Measurements from ENCODE around the gene INPP5D.
"Not testable (repeated sequence)": the region's sequence is repeated elsewhere in the genome, so short reads cannot be mapped to it uniquely, and the experiment has no call there.

Gene INPP5D

DNA sequence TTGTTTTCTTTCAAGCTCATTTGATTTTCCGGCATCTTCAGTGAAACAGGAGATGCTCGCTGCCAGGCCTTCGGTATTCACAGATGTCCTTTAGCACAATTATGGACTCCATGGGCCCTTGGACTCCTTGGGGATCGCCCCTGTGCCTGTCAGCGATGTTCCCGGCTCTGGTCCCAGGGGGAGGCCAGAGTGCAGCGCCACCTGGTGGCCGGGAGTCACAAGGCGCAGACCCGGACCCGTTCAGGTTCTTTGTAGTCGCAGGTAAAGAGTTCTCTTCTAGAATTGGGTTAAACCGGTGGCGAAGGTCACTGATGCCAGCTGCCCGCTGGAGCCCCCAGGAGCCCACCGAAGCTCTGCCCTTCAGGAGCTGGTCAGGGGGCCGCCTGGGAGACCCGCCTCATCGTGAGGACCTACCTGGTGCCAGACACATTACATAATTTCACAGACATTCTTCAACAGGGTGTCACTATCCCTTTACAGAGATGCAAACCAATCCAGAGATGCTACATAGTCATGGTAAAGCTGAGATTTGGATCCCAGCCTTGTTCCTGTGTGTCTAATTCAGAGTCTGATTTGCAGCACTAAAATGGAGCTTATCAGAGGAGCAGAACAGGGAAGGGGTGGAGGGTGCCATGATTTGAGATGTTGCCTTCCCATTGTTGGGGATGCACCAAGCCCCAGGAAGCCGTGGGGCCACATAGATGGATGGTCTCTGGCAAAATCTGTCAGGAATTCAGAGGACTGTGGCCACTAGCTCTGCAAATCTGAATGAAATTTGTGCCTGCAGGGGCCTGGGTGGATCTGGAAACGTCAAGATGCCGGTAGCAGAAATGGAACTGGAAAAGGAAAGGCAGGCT, 6.0 kb upstream of the INPP5D start:
- DNase-seq (ENCODE audit: low read depth), result peak; percentile 26

DNA sequence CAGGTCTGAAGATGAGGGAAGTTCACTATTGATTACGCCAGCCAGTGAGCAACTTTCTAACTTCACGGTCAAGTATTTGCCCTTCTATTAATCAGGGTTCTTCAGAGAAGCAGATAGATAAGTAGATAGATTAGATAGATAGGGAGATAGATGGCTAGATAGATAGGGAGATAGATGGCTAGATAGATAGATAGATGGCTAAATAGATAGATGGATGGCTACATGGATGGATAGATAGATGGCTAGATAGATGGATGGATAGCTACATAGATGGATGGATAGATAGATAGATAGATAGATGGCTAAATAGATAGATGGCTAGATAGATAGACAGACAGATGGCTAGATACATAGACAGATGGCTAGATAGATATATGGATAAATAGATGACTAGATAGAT, 4.8 kb upstream of the INPP5D start:
- no peak for DNase-seq (ENCODE audit: low read depth)

DNA sequence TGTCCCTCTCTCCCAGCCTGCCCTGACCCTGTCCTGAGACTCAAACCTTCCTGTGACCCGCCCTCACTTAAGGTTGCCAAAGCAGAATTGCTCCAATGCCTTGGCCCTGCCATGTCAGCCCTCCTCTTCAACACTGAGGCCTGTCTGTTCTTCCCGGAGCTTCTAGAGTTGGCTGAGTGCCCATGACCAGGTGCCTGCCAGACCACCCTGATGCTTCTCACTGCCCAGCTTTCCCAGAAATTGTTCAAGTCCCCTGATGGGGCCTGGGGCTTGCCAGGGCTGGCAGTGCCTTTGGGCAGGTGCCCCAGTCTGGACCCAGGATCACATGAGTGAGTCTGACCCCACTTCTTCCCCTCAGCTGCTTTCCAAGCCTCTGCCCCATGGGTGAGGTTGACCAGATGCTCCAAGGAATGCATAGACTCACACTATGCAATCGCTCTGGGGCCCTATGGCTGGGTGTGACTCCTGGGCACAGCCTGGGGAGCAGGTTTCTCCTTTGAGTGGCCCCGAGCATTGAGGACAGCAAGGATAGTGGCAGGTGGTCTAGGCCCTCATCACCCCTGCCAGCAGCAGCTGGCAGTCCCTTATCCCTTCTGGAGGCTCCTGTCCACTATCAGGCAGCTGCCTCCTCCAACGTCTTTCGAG, 3.1 kb upstream of the INPP5D start:
- DNase-seq (ENCODE audit: low read depth), result no peak

DNA sequence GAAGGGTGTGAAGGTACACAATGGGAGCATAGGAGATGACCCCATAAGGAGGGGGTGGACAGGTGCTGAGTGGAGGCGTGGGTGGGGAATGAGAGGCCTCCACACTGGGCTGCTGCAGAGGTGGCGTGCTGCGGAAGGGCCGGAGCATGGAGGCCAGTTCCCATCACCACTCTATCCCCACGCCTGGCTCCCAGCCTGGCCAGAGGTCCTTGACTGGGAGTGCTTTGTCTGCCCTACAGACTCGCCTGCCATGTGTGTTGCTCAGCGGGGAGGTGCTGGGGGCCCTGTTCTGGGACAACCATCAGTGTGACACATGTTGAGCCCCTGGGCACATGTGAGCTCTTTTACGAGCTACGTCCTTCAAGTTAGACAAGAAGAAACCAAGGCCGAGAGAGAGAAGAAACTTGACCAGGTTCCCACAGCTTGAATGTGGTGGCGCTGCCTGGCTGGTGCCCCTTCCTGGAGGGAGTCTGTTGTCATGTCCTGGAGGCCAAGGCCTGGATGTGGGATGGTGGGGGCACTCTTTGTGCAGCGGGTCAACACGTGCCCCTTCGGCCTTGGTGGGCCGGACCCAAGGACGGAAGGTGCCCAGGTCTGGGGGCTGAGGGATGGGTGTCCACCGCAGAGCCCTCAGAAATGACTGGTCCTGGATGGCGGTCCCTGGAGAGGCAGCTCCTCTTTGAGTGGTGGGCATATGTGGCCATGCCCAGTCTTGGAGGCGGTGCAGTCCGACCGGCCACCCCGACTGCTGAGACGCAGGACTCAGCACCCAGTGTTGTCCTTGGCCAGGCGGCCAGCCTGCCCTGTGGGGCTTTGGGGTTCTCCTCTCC, 1.2 kb upstream of the INPP5D start:
- DNase-seq (ENCODE audit: low read depth), result no peak

DNA sequence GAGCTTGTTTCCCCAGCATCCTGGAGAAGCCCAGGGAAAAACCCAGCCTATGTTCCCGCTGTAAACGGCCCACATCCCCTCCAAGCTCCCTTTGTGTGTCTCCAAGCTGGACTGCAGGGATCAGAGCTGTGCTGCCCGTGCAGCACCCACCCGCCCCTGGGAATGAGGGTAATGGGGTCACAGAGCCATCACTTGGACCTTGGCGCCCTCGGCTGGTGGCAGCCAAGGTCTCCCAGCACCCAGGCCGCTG, 670 bp upstream of the INPP5D start:
- DNase-seq (ENCODE audit: low read depth), result no peak

DNA sequence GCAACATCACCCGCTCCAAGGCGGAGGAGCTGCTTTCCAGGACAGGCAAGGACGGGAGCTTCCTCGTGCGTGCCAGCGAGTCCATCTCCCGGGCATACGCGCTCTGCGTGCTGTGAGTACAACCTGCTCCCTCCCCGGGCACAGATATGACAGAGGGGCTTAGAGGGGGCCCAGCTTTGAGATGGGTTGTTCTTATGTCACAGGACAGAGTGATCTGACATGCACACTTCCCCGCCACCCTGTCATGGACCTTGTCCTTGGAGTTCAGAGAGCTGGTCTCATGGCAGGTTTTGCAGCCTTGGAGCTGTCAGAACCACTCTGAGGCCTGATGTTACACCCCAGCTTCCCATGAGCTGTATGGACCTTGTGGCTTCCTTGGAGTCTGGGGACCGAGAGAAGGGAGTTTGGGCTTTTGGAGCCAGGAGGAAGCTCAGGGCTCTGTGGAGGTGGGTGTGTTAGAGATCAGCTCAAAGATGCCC, 398 bp downstream of the INPP5D start:
- DNase-seq (ENCODE audit: low read depth), result no peak

DNA sequence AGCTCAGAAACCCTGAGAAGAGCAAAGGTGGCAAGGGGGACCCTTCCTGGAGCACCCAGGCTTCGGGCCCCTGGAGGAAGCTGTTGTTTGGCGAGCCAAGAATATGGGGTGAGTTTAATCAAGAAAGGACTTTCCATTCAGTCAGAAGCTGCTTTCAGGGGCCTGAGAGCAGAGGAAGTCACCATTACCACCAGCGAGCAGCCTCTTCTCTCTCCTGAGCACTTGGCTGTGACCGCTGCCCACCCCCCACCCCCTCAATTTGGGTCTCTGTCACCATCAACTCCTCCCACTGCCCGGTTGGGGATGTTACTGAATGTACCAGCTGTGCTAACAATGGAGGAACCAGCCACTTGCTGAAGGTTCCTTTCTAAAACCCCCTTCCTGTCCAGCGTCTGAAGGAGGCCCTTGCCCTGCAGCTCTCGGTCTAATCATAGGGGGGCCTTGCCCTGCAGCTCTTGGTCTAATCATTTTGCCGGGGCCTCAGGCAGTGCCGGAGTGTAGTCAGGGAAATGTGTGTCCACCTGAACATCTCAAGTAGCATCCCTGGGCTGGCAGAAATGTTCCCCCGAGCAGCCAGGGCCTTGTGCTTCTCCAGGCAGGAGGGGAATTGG, 943 bp downstream of the INPP5D start:
- DNase-seq (ENCODE audit: low read depth), result no peak

DNA sequence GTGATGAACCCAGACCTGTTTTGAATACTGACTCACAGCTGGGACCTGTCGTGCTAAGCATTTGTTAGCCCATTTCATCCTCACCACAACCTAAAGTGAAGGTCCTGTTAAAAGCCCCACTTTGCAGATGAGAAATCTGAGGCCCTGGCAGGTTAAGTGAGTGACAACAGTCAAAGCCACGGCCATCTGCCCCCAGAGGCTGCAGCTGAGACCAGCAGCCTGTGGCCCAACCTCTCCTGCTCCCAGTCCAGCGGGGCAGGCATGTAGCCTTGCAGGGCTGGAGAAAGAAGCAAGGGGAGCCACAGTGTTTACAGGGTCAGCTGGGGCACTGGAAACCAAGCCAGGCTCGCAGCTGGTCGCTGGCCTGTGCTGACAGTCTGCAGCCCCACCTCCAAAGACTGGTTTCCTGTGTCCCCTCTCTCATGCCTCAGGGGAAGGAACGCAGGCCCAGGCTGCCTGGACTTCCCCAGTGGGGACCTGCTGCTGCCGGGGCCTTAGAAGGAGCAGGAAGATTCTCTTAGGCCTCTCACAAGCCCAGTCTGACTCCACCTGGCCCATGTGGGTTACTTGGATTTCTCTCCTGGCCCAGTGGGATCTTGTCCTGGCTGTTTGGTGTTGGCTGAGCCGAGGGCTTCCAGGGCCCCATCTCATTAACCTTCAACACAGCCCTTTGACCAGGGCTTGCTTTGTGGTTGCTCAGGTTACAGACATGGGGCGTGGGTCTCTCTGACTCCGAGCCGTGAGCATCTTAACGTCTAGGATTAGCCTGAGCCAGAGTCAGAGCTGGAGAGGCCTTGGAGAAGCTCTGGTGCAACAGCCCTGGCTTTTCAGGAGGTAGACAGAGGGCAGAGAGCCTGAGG, 1.7 kb downstream of the INPP5D start:
- DNase-seq (ENCODE audit: low read depth), result peak; percentile 5

DNA sequence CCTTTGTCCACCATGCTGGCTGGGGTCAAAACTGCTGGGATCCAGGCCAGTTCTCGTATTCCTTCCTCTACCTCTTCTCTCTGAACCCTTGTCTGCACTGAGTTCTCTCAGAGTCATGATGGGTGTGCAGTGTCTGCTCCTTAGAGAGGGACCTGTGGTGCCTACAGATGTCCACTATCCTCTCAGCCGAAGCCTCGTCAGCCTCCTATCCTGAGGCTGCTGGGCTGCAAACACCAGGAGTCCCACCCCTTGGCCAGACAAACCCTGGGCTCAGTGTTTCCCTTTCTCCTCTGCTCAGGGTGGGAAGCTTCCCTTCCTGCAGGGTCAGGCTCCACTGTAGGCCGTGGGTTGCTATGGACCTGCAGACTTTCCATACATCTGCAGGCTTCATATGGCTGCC, 2.3 kb downstream of the INPP5D start:
- DNase-seq (ENCODE audit: low read depth), result no peak

DNA sequence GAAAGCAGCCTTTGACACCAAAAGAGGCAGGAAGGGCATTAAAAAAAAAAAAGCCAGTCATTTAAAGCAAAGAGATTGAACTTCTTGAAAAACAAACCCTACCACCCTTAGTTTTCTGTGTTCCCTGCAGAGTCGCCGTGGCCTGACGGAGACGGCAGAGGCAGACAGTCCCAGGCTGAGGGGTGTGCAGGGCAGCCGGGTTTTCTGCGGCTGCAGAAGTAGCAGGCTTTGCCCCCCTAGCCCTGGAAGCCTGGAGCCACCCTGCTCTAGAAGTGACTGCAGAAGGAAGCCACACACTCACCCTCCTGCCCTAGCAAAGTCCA, 2.8 kb downstream of the INPP5D start:
- no peak for DNase-seq (ENCODE audit: low read depth)

DNA sequence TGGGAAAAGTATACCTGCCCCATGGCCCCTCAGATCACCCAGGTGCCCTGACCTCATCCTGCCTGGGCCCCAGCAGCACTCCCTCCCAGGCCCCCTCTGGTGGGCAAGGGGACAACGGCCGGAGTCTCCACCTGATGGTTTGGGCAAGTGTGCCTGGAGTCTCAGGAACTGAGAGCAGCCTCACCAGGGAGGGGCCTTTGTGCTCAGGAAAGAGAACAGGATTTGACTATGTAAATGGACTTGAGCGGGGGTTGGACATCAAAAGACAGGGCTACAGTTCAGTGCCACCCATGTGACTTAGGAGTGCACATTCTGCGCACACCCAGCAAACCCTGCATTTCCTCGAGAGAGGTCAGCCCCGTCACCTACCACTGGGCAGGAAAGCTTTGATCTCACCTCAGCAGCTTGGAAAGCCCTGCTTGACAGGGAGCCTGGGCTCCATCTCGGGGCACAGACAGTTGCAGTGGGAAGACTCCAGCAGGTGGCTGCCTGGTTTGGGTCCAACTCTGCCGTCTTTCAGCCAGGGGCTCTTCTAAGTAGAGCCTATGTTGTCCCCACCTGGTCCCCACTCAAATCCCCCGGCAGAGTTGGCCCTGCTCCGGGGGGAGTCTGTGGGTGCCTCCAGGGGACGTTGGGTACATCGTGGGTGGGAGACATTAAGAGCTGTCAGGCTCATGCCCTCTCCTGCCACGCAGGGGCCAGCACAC, 3.3 kb downstream of the INPP5D start:
- no peak for DNase-seq (ENCODE audit: low read depth)

DNA sequence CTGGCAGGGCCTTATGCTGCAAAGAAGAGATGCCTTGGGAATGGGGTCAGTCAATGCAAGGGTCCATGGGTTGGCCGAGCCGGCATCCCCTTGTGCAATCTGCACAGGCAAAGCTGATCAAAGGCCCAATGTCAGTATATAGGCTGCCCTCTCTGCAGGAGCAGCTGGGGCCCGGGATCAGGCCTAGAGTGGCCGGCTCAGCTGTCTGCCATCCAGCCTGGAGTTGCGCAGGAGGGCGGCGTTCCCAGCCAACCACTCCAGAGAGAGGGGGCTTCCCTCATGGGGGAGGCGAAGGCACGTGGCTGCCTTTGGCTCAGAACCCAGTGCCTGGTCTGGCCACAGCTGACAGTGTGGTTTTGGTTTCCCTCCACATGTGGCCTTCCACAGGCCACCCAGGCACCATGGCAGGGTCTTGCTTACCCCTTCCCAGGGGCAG, 3.9 kb downstream of the INPP5D start:
- DNase-seq (ENCODE audit: low read depth), result no peak

DNA sequence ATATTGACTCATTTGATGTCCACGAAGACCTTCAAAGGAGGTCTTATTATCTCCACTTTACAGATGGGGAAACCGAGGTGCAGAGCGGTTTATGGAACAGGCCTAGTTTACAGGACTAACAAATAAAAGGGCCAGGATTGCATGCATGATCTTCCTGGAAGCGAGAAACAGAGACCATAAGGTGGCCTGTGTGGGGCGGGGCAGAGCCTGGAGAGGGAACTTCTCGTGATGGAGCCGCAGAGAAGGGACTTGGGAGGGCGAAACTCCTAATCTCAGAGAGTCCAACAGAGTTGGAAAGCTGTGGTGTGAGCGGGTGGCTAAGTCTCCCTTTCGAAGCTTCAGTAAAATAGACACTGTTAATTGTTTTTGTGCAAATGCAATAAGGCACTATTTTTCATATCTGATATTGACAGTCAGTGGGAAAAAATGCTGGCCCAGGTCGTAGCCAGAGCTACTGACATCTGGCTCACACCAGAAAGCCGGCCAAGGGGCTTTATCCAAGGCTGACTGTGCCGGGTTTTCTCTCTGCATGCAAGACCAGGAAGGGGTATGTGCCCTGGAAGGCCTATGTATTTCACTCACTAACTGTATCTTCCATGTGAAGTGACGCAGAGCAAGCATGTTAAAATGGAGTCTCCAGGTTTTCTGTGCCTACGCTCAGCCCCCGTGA, 4.5 kb downstream of the INPP5D start:
- DNase-seq (ENCODE audit: low read depth), result no peak

DNA sequence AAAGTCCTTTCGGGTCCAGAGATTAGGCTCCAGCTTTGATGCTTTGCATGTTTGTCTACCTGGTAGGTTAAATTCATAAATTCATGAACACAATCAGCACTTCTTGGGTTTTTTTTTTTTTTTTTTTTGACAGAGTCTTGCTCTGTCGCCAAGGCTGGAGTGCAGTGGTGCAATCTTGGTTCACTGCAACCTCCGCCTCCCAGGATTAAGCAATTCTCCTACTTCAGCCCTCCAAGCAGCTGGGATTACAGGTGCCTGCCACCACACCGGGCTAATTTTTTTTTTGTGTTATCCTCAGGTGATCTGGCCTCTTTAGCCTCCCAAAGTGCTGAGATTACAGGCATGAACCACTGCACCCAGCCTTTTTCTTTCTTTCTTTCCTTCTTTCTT, 5.1 kb downstream of the INPP5D start:
- DNase-seq (ENCODE audit: low read depth), result not testable (repeated sequence)

DNA sequence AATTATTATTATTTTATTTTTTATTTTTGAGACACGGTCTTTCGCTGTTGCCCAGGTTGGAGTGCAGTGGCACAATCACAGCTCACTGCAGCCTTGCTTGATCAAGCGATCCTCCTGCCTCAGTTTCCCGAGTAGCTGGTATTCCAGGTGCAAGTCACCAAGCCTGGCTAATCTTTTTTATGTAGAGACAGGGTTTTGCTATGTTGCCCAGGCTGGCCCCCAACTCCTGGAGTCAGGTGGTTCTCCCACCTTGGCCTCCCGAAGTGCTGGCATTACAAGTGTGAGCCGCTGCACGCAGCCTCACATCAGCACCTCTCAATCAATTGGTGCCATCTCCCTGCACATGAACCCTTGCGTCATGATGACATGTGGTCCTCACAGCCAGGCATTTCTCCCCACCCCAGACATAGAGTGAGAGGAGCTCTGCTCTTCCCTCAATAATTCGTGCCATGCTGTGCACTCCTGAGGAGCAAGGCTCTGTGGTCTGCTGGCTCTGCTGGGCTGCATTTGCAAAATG, 5.9 kb downstream of the INPP5D start:
- no peak for DNase-seq (ENCODE audit: low read depth)

DNA sequence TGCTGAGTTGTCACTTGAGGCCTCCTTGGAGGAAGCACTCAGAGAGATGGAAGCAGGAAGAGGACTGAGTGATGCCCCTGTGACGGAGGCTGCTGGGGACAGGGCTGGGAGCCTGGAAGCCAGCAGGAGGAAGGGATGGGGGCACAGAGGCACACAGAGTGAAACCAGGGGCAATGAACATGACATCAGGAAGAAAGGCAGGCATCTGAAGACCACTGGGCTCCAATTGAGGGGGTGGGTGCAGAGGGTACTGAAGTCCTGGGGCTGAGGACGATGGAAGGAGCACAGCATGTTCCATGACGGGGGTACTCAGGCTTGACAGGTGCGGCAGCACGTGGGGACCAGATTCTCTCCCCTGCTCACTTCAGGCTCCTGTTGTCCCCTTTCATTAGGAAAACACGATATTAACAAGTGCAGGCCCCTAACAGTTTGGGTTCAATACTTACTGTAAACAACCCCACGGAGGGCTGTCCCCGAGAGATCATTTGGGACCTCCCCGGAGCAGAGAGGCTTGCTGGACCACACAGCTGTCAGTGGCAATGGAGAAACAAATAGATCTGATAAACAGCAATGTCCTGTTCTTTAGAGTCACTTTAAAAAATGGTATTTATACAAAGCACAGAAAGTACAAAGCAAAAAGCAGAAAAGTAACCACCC, 8.7 kb downstream of the INPP5D start:
- no peak for DNase-seq (ENCODE audit: low read depth)

DNA sequence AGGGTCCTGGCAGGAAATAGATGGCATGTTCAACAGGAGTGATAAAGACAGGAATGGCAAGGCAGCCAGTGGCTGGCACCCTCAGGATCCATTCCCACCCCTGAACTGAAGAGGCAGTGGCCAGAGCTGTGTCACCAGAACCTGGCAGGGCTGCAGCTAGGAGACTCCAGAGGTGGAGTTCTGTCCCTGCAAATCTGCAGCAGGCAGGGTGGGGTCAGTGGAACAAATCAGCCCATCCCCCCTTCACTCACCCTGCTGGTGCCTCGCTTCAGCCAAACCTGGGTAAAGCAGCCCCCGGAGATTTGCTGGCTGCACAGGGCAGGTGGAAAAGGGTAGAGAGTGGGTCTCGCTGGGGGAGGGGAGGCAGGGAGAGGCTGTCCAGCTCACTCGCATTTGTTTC, 12.7 kb downstream of the INPP5D start:
- DNase-seq (ENCODE audit: low read depth), result no peak

DNA sequence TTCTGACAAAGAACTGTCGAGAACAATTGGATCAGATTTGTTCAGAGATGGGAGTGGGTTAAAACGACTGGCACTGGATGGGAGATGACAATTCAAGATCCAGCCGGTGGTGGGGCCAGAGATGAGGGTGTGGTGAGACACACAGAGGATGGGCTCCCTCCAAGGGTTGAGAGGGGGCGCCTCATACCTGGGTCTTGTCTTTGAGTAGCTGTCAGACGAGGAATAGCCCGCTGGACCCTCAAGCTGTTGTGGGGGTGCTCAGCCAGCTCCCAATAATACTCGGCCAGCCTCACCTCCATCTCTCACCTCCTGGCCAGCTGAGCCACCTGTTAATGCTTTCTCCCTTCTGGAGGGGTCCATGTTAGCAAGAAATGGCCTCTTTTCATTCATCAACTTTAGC, 14.0 kb downstream of the INPP5D start:
- no peak for DNase-seq (ENCODE audit: low read depth)

DNA sequence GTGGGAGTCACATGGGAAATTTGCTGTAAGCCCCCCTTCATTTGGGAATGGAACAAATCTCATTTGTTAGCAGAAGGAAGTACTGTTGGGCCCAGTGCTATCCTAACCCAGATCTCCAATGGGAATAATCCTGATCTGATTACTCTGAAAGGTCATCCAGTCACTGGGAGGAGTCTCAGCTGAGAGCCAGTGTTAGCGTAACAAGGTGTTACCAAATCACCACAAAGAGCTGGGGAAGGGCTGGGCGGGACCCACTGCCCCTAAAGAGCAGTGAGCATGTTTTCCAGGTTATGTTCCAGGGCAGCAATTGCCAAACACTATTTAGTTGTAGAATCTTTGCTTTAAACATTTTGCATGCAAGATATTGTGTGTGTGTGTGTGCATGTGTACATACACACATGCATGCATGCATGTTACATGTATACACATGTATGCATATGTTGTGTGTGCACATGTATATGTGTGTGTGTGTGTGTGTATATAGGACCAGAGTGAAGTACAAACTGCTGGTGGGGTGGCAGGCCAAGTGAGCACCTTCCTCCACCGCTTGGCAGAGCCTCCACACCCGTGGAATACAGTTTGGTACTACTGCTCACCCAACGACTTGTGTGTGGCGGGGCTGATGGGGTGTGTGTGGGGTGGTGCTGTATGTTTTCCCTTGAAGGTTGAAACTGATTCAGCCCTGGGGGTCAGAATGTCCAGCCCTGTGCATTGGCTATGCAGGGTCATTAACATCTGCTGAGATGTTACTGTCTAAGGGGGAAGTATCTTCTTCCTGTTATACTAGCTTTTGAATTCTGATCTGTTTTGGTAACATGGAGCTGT, 15.2 kb downstream of the INPP5D start:
- DNase-seq (ENCODE audit: low read depth), result no peak
